OCI-LY1 (cell line): ENCODE measurements around the gene GADD45B.
"Not testable (repeated sequence)": the region's sequence is repeated elsewhere in the genome, so short reads cannot be mapped to it uniquely, and the experiment has no call there.

Experiments
- CTCF ChIP-seq: fragments of 200-600 bp; sonication (generic), shearing (Covaris generic); IDR thresholded peaks from 2 replicates; pipeline ENCODE4 v1.5.1; 2017; ENCODE audit warnings: mild to moderate bottlenecking, antibody characterized with exemption, low read length, moderate library complexity, mixed read lengths
- EZH2 ChIP-seq: fragments of 200-600 bp; sonication (generic), shearing (Covaris generic); IDR thresholded peaks from 2 replicates; pipeline ENCODE4 v1.8.0; 2017; ENCODE audit warnings: borderline replicate concordance, mixed run types, mild to moderate bottlenecking, antibody characterized with exemption, low read length, moderate library complexity, mixed read lengths

- TF ChIP-seq CTCF, EZH2: not testable (repeated sequence)
Observed at GRCh38 chr19:2469915-2470200, 6.1 kb upstream of the GADD45B start.
